H54 (cell line): ENCODE data around the gene TRAF5.
A peak's percentile ranks its signal among the peaks of the same experiment; 100 is the strongest.
"Not testable (repeated sequence)": the region's sequence is repeated elsewhere in the genome, so short reads cannot be mapped to it uniquely, and the experiment has no call there.

Experiments used
- DNase-seq: peaks from one replicate; pipeline ENCODE4 v3.0.0; 2011; ENCODE audit warnings: low spot score, mixed read lengths; ENCODE audit not compliant: insufficient read length
- FAIRE-seq: peaks from 3 replicates; lab custom pipeline; 2011; peaks lifted over from hg19 to GRCh38; lab: Jason Lieb, UNC
- POLR2A ChIP-seq: IDR thresholded peaks from 2 replicates; pipeline ENCODE4 v1.6.1; 2011; ENCODE audit warnings: low read depth, mild to moderate bottlenecking, low read length

Gene TRAF5

DNA sequence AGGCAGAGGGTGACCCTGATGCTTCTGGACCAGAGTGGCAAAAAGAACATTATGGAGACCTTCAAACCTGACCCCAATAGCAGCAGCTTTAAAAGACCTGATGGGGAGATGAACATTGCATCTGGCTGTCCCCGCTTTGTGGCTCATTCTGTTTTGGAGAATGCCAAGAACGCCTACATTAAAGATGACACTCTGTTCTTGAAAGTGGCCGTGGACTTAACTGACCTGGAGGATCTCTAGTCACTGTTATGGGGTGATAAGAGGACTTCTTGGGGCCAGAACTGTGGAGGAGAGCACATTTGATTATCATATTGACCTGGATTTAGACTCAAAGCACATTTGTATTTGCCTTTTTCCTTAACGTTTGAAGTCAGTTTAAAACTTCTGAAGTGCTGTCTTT is 45.8 kb downstream of the TRAF5 start:
- no peak for FAIRE-seq

GRCh38 chr1:211375146-211375818 is 48.6 kb downstream of the TRAF5 start:
- FAIRE-seq: no peak

More for the DNA sequence above, 45.8 kb downstream of the TRAF5 start:
- TF ChIP-seq POLR2A: no peak
- DNase-seq: no peak

GRCh38 chr1:211375949-211376348 is 49.3 kb downstream of the TRAF5 start:
- DNase-seq: no peak
- no peak for TF ChIP-seq POLR2A
- FAIRE-seq: no peak

More at GRCh38 chr1:211375146-211375818, 48.6 kb downstream of the TRAF5 start:
- no peak for DNase-seq
- TF ChIP-seq POLR2A: no peak

DNA sequence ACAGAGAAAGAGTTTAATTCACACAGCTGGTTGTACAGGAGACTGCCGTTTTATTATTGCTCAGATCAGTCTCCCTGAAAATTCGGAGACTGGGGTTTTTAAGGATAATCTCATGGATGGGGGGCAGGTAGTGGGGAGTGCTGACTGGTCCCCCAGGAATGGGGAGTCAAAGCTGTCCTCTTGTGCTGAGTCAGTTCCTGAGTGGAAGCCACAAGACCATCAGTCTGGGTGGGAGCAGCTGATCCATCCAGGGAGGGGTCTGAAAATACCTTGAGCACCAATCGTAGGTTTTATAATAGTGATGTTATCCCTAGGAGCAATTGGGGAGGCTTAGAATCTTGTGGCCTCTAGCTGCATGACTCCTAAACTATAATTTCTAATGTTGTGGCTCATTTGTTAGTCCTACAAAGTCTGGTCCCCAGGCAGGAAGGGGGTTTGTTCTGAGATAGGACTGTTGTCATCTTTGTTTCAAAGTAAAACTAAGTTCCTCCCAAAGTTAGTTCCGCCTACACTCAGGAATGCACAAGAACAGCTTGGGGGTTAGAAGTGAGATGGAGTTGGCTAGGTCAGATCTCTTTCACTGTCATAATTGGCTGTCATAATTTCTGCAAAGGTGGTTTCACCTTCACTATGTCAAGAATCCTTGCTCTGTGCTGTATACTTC is 50.3 kb downstream of the TRAF5 start:
- no peak for TF ChIP-seq POLR2A
- DNase-seq (no peak), FAIRE-seq (no peak)

- FAIRE-seq (no peak), DNase-seq (no peak)
Observed at GRCh38 chr1:211377539-211378450, 51.2 kb downstream of the TRAF5 start.

DNA sequence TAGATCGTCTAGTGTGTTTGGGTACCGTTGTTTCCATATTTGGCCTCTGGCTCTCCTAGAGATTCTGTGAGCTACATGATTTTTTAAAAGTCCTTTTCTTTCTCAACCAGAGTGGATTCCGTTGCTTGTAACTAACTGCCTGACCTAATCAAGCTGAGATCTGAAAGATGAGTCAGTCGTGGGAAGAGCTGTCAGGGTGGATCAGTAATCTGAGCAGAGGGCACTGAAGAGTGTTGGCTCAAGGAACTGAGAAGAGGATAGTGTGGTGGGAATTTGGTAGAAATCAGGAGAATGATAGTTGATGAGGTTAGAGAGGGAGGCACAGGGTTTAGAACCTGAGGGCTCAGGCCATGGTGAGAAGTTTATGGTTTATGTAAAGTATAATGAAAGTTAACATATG is 52.2 kb downstream of the TRAF5 start:
- FAIRE-seq: peak; percentile 76
- no peak for TF ChIP-seq POLR2A
- DNase-seq: peak; percentile 10

More at GRCh38 chr1:211377539-211378450, 51.2 kb downstream of the TRAF5 start:
- no peak for TF ChIP-seq POLR2A

GRCh38 chr1:211379446-211379845 is 52.8 kb downstream of the TRAF5 start:
- no peak for DNase-seq
- no peak for FAIRE-seq
- no peak for TF ChIP-seq POLR2A

DNA sequence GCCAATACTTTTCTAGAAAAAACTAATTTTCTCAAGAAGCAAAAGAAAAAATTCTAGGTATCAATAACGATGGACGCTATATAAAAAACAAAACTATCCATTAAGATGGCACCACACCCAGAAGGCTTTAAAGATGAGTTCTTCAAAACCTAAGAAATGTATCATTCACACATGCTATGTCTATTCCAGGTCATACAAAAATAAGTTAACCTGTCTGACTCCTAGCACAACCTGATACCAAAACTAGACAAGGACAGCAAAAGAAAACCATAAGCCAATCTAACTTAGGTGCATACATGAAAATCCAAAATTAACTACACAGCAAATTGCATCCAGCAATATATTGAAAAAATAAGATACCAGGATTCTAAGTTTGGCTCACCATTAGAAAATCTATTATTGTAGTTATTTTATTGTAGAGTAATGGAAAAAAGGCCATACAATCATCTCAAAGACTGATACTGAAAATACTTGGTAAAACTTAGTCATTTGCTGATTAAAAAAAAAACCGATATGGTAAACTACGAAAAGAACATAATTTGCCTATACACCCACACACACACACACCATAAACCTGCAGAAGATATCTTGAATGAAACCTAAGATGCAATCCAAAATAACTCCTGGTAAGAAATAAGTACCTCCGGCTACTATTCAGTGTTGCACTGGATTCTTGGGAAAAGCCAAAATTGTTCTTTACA is 55.0 kb downstream of the TRAF5 start:
- no peak for DNase-seq
- no peak for FAIRE-seq
- TF ChIP-seq POLR2A: no peak

GRCh38 chr1:211382182-211382713 is 55.6 kb downstream of the TRAF5 start:
- DNase-seq (no peak), FAIRE-seq (no peak)
- no peak for TF ChIP-seq POLR2A

GRCh38 chr1:211382714-211383480 is 56.3 kb downstream of the TRAF5 start:
- FAIRE-seq: peak; percentile 82
- peak; percentile 79 for DNase-seq
- peak; percentile 97 for TF ChIP-seq POLR2A

DNA sequence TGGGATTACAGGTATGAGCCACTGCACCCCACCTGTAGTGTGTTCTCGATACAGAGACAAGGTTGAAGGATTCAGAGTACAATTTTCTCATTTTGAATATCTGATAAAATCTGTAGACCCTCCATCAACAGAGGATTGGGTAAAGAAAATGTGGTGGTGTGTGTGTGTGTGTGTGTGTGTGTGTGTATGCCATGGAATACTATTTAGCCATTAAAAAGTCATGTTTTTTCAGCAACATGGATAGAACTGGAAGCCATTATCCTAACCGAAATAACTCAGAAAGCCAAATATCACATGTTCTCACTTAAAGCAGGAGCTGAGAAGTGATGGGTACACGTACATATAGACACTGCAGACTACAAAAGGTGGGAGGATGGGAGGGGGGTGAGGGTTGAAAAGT is 57.9 kb downstream of the TRAF5 start:
- FAIRE-seq: peak; percentile 57
- no peak for TF ChIP-seq POLR2A
- DNase-seq: no peak

- TF ChIP-seq POLR2A: no peak
- no peak for DNase-seq
- no peak for FAIRE-seq
Observed at GRCh38 chr1:211386921-211387320, 60.3 kb downstream of the TRAF5 start.

- FAIRE-seq, DNase-seq: not testable (repeated sequence)
Observed at GRCh38 chr1:211390829-211391228, 64.2 kb downstream of the TRAF5 start.
